ENCODE measurements around the gene TAS2R31. TPM values are rescaled to one million over a fixed set of nuclear protein-coding genes. Genes with fewer than 3 reads are reported as not detected.
"Not testable (repeated sequence)": the region's sequence is repeated elsewhere in the genome, so short reads cannot be mapped to it uniquely, and the experiment has no call there.

The TAS2R31 gene
- total RNA-seq, 1 donor from 2014 or later, result 1.9 TPM

GRCh38 chr12:11069854-11070365 is 38.7 kb upstream of the TAS2R31 start:
- Histone ChIP-seq H3K27me3 (ENCODE audit: low read depth) (no peaks in the 10 kb centered on the region), H3K4me3 (no peak overlapping the region), H3K4me1 (no peaks in the 10 kb centered on the region), H3K27ac (no peak overlapping the region), H3K9me3 (no peaks in the 10 kb centered on the region), H3K36me3 (no peaks in the 10 kb centered on the region)
- DNase-seq (no peak), ATAC-seq (no peak)
- no peak for TF ChIP-seq CTCF (IDR thresholded peaks at IDR 0.05)
- intact Hi-C loops (cut with DNase I), result no loop called here

DNA sequence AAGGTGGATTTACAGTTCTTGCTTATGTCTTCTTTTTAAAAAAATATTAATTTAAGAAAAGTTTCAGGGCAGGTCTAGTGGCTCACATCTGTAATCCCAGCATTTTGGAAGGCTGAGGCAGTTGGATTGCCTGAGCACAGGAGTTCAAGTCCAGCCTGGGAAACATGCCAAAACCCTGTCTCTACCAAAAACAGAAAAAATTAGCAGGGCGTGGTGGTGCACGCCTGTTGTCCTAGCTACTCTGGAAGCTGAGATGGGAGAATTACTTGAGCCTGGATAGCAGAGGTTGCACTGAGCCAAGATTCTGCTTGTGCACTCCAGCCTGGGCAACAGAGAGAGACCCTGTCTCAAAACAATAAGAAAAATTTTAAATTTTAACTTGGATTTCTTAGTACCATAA is 36.3 kb upstream of the TAS2R31 start:
- no peak for TF ChIP-seq CTCF (IDR thresholded peaks at IDR 0.05)
- intact Hi-C loops (cut with DNase I), result no loop called here
- Histone ChIP-seq H3K4me1 (no peaks in the 10 kb centered on the region), H3K9me3 (no peaks in the 10 kb centered on the region), H3K27ac (no peak overlapping the region), H3K27me3 (ENCODE audit: low read depth) (no peaks in the 10 kb centered on the region), H3K4me3 (no peak overlapping the region), H3K36me3 (no peaks in the 10 kb centered on the region)
- DNase-seq (no peak), ATAC-seq (no peak)

- intact Hi-C loops (cut with DNase I); ATAC-seq; H3K27ac ChIP-seq; H3K27me3 ChIP-seq (ENCODE audit: low read depth); H3K9me3 ChIP-seq; DNase-seq; H3K36me3 ChIP-seq; H3K4me1 ChIP-seq; H3K4me3 ChIP-seq: not testable (repeated sequence)
Measured at GRCh38 chr12:11062194-11062593, 31.0 kb upstream of the TAS2R31 start, which contains the start of gene TAS2R46. Gene TAS2R46, minus strand, starts transcription at chr12:11062294. Its CDS starts 0 bp downstream, at chr12:11062294.

DNA sequence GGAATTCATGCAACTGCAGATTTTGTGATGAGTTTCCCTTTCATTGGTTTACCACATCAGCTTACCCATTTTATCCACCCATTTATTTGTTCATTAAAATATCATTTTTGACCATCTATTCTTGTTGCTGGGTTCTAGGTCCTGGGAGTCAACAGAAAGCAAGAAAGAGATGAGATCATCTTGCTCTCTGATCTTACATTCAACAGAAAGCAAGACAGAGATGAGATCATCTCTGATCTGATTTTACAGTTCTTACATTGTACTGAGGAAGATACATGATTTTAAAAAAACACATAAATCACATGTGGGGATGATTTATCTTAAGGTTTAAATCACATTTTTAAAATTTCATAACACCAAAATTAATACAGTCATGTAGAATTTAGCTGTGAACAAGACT is 28.6 kb upstream of the TAS2R31 start:
- no peak for TF ChIP-seq CTCF (IDR thresholded peaks at IDR 0.05)
- no peaks in the 10 kb centered on the region for H3K4me1 ChIP-seq
- no peak for ATAC-seq
- H3K9me3 ChIP-seq, result no peaks in the 10 kb centered on the region
- intact Hi-C loops (cut with DNase I), result no loop called here
- no peak overlapping the region for H3K27ac ChIP-seq
- H3K27me3 ChIP-seq (ENCODE audit: low read depth), result no peaks in the 10 kb centered on the region
- no peak for DNase-seq
- H3K4me3 ChIP-seq, result no peak overlapping the region
- no peaks in the 10 kb centered on the region for H3K36me3 ChIP-seq

GRCh38 chr12:11059041-11059440 is 27.8 kb upstream of the TAS2R31 start:
- Histone ChIP-seq H3K27ac (no peak overlapping the region), H3K4me1 (no peaks in the 10 kb centered on the region), H3K4me3 (no peak overlapping the region), H3K36me3 (no peaks in the 10 kb centered on the region), H3K27me3 (ENCODE audit: low read depth) (no peaks in the 10 kb centered on the region), H3K9me3 (no peaks in the 10 kb centered on the region)
- ATAC-seq, result no peak
- intact Hi-C loops (cut with DNase I), result no loop called here
- no peak for TF ChIP-seq CTCF (IDR thresholded peaks at IDR 0.05)
- DNase-seq, result no peak

GRCh38 chr12:11055306-11055705 is 24.1 kb upstream of the TAS2R31 start:
- no peaks in the 10 kb centered on the region for H3K4me1 ChIP-seq
- intact Hi-C loops (cut with DNase I), result no loop called here
- ATAC-seq, result no peak
- no peak for DNase-seq
- H3K9me3 ChIP-seq, result peaks cover 2% of the 10 kb centered on the region
- H3K4me3 ChIP-seq, result no peak overlapping the region
- no peak for TF ChIP-seq CTCF (IDR thresholded peaks at IDR 0.05)
- no peak overlapping the region for H3K27ac ChIP-seq
- H3K27me3 ChIP-seq (ENCODE audit: low read depth), result no peaks in the 10 kb centered on the region
- H3K36me3 ChIP-seq, result no peaks in the 10 kb centered on the region

DNA sequence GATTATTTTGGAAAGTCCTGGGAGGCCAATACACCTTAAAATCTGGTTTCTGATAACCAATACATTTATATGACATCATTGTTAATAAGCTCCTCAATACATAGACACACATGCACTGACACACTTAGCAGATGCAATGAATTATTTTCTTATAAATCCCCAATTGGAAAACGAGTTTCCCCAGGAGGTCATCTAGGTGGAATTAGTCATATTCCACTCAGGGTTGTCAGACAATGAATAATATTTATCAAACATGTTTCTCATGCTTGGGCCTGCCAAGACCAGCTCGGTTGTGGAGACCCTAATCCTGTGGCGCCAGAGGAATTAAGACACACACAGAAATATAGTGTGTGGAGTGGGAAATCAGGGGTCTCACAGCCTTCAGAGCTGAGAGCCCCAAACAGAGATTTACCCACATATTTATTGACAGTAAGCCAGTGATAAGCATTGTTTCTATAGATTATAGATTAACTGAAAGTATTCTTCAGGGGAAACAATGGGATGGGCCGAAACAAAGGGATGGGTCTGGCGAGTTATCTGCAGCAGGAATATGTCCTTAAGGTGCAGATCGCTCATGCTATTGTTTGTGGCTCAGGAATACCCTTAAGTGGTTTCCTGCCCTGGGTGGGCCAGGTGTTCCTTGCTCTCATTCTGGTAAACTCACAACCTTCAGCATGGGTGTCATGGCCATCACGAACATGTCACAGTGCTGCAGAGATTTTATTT is 18.8 kb upstream of the TAS2R31 start:
- H3K4me3 ChIP-seq; H3K9me3 ChIP-seq; ATAC-seq; intact Hi-C loops (cut with DNase I); H3K4me1 ChIP-seq; H3K36me3 ChIP-seq; H3K27me3 ChIP-seq (ENCODE audit: low read depth); DNase-seq; H3K27ac ChIP-seq: not testable (repeated sequence)

DNA sequence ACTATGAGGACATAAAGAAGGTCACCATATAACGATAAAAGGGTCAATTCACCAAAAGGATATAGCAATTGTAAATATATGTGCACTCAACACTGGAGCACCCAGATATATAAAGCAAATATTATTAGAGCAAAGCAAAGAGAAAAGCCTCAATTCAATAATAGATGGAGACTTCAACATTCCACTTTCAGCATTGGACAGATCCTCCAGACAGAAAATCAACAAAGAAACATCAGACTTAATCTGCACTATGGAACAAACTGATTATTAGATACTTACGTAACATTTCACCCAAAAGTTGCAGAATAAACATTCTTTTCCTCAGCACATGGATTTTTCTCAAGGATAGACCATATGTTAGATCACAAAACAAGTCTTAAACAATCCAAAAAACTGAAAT is 10.2 kb upstream of the TAS2R31 start:
- DNase-seq; H3K4me3 ChIP-seq; H3K27ac ChIP-seq; H3K27me3 ChIP-seq (ENCODE audit: low read depth); intact Hi-C loops (cut with DNase I); H3K36me3 ChIP-seq; H3K4me1 ChIP-seq; H3K9me3 ChIP-seq; ATAC-seq: not testable (repeated sequence)
